Measurements from ENCODE around the gene CILP.

DNA sequence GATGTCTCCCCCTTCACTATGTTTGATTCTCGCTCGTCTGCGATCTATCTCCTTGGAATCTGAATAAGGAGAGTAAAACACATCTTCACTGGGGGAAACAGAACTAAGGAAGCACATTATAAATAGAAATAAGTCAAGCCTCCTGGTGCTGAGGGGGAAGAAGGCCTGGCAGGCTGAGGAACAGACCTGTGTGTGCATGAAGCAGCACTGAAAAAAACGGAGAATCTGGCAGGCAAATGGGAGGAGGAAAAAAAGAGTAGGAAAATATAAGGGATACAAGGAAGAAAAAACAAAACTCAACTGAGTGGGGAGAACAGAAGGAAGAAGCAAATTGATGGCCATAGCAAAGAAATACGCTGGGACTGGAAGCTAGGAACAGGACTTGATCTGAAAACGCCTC, 49.7 kb upstream of the CILP start:
- TF ChIP-seq, protein P1, sequence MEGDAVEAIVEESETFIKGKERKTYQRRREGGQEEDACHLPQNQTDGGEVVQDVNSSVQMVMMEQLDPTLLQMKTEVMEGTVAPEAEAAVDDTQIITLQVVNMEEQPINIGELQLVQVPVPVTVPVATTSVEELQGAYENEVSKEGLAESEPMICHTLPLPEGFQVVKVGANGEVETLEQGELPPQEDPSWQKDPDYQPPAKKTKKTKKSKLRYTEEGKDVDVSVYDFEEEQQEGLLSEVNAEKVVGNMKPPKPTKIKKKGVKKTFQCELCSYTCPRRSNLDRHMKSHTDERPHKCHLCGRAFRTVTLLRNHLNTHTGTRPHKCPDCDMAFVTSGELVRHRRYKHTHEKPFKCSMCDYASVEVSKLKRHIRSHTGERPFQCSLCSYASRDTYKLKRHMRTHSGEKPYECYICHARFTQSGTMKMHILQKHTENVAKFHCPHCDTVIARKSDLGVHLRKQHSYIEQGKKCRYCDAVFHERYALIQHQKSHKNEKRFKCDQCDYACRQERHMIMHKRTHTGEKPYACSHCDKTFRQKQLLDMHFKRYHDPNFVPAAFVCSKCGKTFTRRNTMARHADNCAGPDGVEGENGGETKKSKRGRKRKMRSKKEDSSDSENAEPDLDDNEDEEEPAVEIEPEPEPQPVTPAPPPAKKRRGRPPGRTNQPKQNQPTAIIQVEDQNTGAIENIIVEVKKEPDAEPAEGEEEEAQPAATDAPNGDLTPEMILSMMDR (IDR thresholded peaks at IDR 0.05): no peak
- no peak for TF ChIP-seq POLR2A (IDR thresholded peaks at IDR 0.05)

Measured in sigmoid colon (tissue), 3 donors.